GM12878 (cell line): ENCODE data around the gene ILF2. TPM values are rescaled to one million over a fixed set of nuclear protein-coding genes. Genes with fewer than 3 reads are reported as not detected.

Experiments
- ATAC-seq: fragments of 200-7000 bp; cut with Tn5 transposase; 3 replicates; pipeline ENCODE4 v1.9.1; 2020; ENCODE audit warnings: mild to moderate bottlenecking, moderate library complexity
- BruUV-seq: library from RNA; stranded (reverse); fragments of 400-500 nt; replicated peaks from 2 replicates; lab custom pipeline; 2021; lab: Mats Ljungman, UMichigan
- CTCF ChIA-PET: fragments of 300-600 bp; sonication (Branson Sonifier 250); formaldehyde crosslinking; extraction: SDS; loops from one replicate; lab custom pipeline; 2021; ENCODE audit warnings: inconsistent platforms; lab: Yijun Ruan, JAX
- POLR2A ChIA-PET: fragments of 350-600 bp; formaldehyde crosslinking; extraction: SDS; loops from one replicate; lab custom pipeline; 2021; ENCODE audit warnings: inconsistent platforms; lab: Charles Lee
- RAD21 ChIA-PET: fragments of 300-600 bp; sonication (Branson Sonifier 250); formaldehyde crosslinking; loops from one replicate; lab custom pipeline; 2023; ENCODE audit warnings: antibody characterized with exemption; ENCODE audit not compliant: unreplicated experiment; lab: Charles Lee
- SMC1A ChIA-PET: fragments of 300-600 bp; sonication (Branson Sonifier 250); formaldehyde crosslinking; loops from one replicate; lab custom pipeline; 2023; ENCODE audit not compliant: unreplicated experiment, uncharacterized antibody; lab: Charles Lee
- DNase-seq: peaks from one replicate; pipeline ENCODE4 v3.0.0-alpha.2; 2011; ENCODE audit warnings: low read depth, low spot score
- FAIRE-seq: peaks from 3 replicates; lab custom pipeline; 2011; peaks lifted over from hg19 to GRCh38; lab: Jason Lieb, UNC
- H2AFZ ChIP-seq: 2 replicates; pipeline ENCODE4 v1.6.0; 2011; ENCODE audit warnings: low read depth, low read length, control low read depth; ENCODE audit not compliant: control insufficient read depth
- H3K27ac ChIP-seq: 2 replicates; pipeline ENCODE4 v1.5.1; 2011; ENCODE audit warnings: control low read depth; ENCODE audit not compliant: control insufficient read depth, insufficient read depth
- H3K27me3 ChIP-seq, 2 experiments: replicated peaks in 1 of 2; 2 replicates each; pipeline versions ENCODE4 v1.6.0 to v1.6.1; 2011; ENCODE audit warnings: low read length in 1 of 2; ENCODE audit not compliant: control insufficient read depth in 2 of 2, insufficient read depth in 2 of 2
- H3K36me3 ChIP-seq, 2 experiments: 2 replicates each; pipeline ENCODE4 v1.5.1; 2011; ENCODE audit warnings: low read length in 1 of 2; ENCODE audit not compliant: control insufficient read depth in 2 of 2, insufficient read depth in 2 of 2
- H3K4me1 ChIP-seq: 2 replicates; pipeline ENCODE4 v1.6.1; 2011; ENCODE audit warnings: mild to moderate bottlenecking, low read length, moderate library complexity, mixed read lengths; ENCODE audit not compliant: control insufficient read depth, insufficient read depth
- H3K4me2 ChIP-seq: 2 replicates; pipeline ENCODE4 v1.6.0; 2011; ENCODE audit warnings: control low read depth; ENCODE audit not compliant: control insufficient read depth, insufficient read depth
- H3K4me3 ChIP-seq: fragments of 200-600 bp; sonication (generic); 2 replicates; pipeline ENCODE4 v1.5.1; 2016
- H3K79me2 ChIP-seq: 2 replicates; pipeline ENCODE4 v1.6.0; 2011; ENCODE audit warnings: low read length; ENCODE audit not compliant: control insufficient read depth, insufficient read depth
- H3K9ac ChIP-seq: 2 replicates; pipeline ENCODE4 v1.8.0; 2011; ENCODE audit warnings: low read length, control low read depth, mixed read lengths; ENCODE audit not compliant: control insufficient read depth, insufficient read depth
- H3K9me3 ChIP-seq: replicated peaks from 3 replicates; pipeline ENCODE4 v1.5.1; 2011; ENCODE audit warnings: mild to moderate bottlenecking, low read length; ENCODE audit not compliant: control insufficient read depth, insufficient read depth
- H4K20me1 ChIP-seq: 2 replicates; pipeline ENCODE4 v1.6.0; 2011; ENCODE audit not compliant: control insufficient read depth, insufficient read depth
- BCL11A ChIP-seq: IDR thresholded peaks from 2 replicates; pipeline ENCODE4 v1.6.1; 2011; ENCODE audit warnings: low read depth, low read length
- BMI1 ChIP-seq: fragments of 450-650 bp; IDR thresholded peaks from 2 replicates; pipeline ENCODE4 v1.6.1; 2016; ENCODE audit warnings: mild to moderate bottlenecking, moderate library complexity, borderline replicate concordance
- CTCF ChIP-seq, 3 experiments: IDR thresholded peaks in 2 of 3; conservative IDR thresholded peaks in 1 of 3; 2 replicates each; pipeline ENCODE4 v1.5.1; 2011; ENCODE audit warnings: low read depth in 3 of 3, low read length in 3 of 3, mild to moderate bottlenecking in 3 of 3, control low read depth in 2 of 3, moderate library complexity in 2 of 3, inconsistent platforms in 1 of 3, mixed read lengths in 1 of 3; ENCODE audit not compliant: control insufficient read depth in 2 of 3, insufficient read depth in 1 of 3; ENCODE audit errors: extremely low read depth in 1 of 3
- IRF3 ChIP-seq: fragments of 450-650 bp; IDR thresholded peaks from 2 replicates; pipeline ENCODE4 v1.6.1; 2014; ENCODE audit warnings: mild to moderate bottlenecking
- POLR2AphosphoS5 ChIP-seq: IDR thresholded peaks from 2 replicates; pipeline ENCODE4 v1.6.1; 2011; ENCODE audit warnings: mild to moderate bottlenecking, low read length, inconsistent platforms
- SMAD5 ChIP-seq: IDR thresholded peaks from 2 replicates; pipeline ENCODE4 v1.6.1; 2016; ENCODE audit warnings: antibody characterized with exemption, low read depth
- WGBS: methylation state at CpG from one replicate; pipeline ENCODE4 v1.1.6; 2016; ENCODE audit warnings: low lambda C conversion rate; ENCODE audit not compliant: insufficient replicate concordance, insufficient coverage; ENCODE audit errors: missing lambda C conversion rate; 5-methylcytosine and 5-hydroxymethylcytosine counted together
- in situ Hi-C: fragments of 300-500 bp; cut with MboI; formaldehyde crosslinking; loops from 9 replicates; pipeline ENCODE4 v1.14.3; 2018; ENCODE audit warnings: mixed read lengths
- intact Hi-C: fragments of 100-400 bp; cut with micrococcal nuclease; formaldehyde crosslinking; loops from one replicate; pipeline ENCODE4 v1.14.2; 2022; ENCODE audit not compliant: unreplicated experiment
- polyA plus RNA-seq, 11 experiments: library from polyadenylated mRNA; depleted of rRNA in 4 of 11; unstranded in 6 of 11; stranded (reverse) in 5 of 11; fragments of >200 nt; fragmentation: Nextera tagmentation in 4 of 11; fragmentation: Illumina TruSeq in 1 of 11; extraction: Ambion mirVana in 4 of 11; extraction: Trizol in 1 of 11; gene quantifications; 1 replicate in 1 of 11; 2 replicates in 10 of 11; pipeline versions ENCODE4 v1.2.1 to v1.2.3, GENCODE V29; 2011 to 2016; ENCODE audit warnings: inconsistent platforms in 2 of 11, missing spikeins in 2 of 11, low read depth in 1 of 11
- total RNA-seq, 4 experiments: library from RNA; depleted of rRNA in 3 of 4; stranded (reverse); fragments of >200 nt in 3 of 4; fragmentation: Illumina TruSeq in 1 of 4; extraction: Trizol in 1 of 4; gene quantifications; 2 replicates each; pipeline versions ENCODE4 v1.2.1 to v1.2.3, GENCODE V29; 2013 to 2021

Gene ILF2
- total and polyA plus RNA-seq, 10 of the 15 experiments (the other 5 are each of a cell fraction or from before 2014, with no cell fraction given): 261 to 520 (median 449) TPM

GRCh38 chr1:153646672-153647345, 24.0 kb downstream of the ILF2 start:
- WGBS: 94% methylated on average over 5 of the region's 5 CpGs
- Histone ChIP-seq H3K9ac (no peak overlapping the region), H3K79me2 (no peaks in the 10 kb centered on the region; the same call in 1 of the 2 replicates), H4K20me1 (no peaks in the 10 kb centered on the region), H3K4me1 (no peaks in the 10 kb centered on the region), H3K27ac (no peak overlapping the region), H3K27me3 (no peaks in the 10 kb centered on the region), H3K36me3 (peaks cover 12 to 41% of the 10 kb centered on the region in 2 experiments), H3K4me3 (no peak overlapping the region), H2AFZ (no peak overlapping the region), H3K4me2 (no peak overlapping the region), H3K9me3 (no peaks in the 10 kb centered on the region)
- BruUV-seq: no TSS peak
- ChIA-PET SMC1A (interaction anchor here (0.8 kb wide), 1 partner anchor 12 kb away, joined by 5 read pairs; no protein-coding TSS in a partner anchor), RAD21 (no interaction called here), POLR2A (interaction anchor here (1.0 to 6.7 kb wide), 3 partner anchors 9 to 14 kb away, joined by 3 to 35 read pairs (median 6); partner anchors contain the start of gene CHTOP), CTCF (interaction anchor here (0.8 to 1.0 kb wide), 3 partner anchors 19 to 290 kb away, joined by 3 to 4 read pairs (median 3); partner anchors contain the start of gene S100A13)
- DNase-seq: no peak
- TF ChIP-seq BMI1: no peak
- TF ChIP-seq POLR2AphosphoS5: peak; percentile 64
- no peak for TF ChIP-seq IRF3
- TF ChIP-seq BCL11A: no peak
- 0 out of 2 replicates have a peak, but pooled peaks have one; percentile 20 for TF ChIP-seq SMAD5
- no peak for TF ChIP-seq CTCF (IDR thresholded peaks at IDR 0.05 in 2 of 3, conservative IDR thresholded peaks at IDR 0.05 in 1 of 3; ENCODE audit: control insufficient read depth in 2 of 3, extremely low read depth in 1 of 3, insufficient read depth in 1 of 3, low read depth in 3 of 3, low read length in 3 of 3)
- in situ Hi-C loops: no loop called here
- intact Hi-C loops: no loop called here
- no peak for ATAC-seq
- FAIRE-seq: no peak
